GM18868 (cell line): ENCODE results near the gene RHD.
"Not testable (repeated sequence)": the region's sequence is repeated elsewhere in the genome, so short reads cannot be mapped to it uniquely, and the experiment has no call there.

Experiments used
- ATAC-seq: cut with Tn5 transposase; IDR thresholded peaks from one replicate; pipeline ENCODE4 v1.9.1; 2021; ENCODE audit warnings: mild to moderate bottlenecking, moderate library complexity; ENCODE audit not compliant: unreplicated experiment

RHD gene

GRCh38 chr1:25347556-25347955 is 75.2 kb downstream of the RHD start:
- no peak for ATAC-seq

- ATAC-seq, result no peak
These were observed 77.3 kb downstream of the RHD start for GRCh38 chr1:25349606-25350005.

- ATAC-seq, result no peak
These were observed 83.6 kb downstream of the RHD start for GRCh38 chr1:25355841-25356395.

- no peak for ATAC-seq
These were observed 84.1 kb downstream of the RHD start for GRCh38 chr1:25356441-25356840.

GRCh38 chr1:25356848-25357247 is 84.5 kb downstream of the RHD start:
- no peak for ATAC-seq

- ATAC-seq, result no peak
These were observed 88.6 kb downstream of the RHD start for GRCh38 chr1:25360596-25361581.

GRCh38 chr1:25361901-25362300 is 89.6 kb downstream of the RHD start:
- no peak for ATAC-seq

- not testable (repeated sequence) for ATAC-seq
These were observed 90.6 kb downstream of the RHD start for GRCh38 chr1:25362634-25363559.

GRCh38 chr1:25369241-25369640 is 96.9 kb downstream of the RHD start:
- no peak for ATAC-seq

- not testable (repeated sequence) for ATAC-seq
These were observed 97.5 kb downstream of the RHD start for GRCh38 chr1:25369691-25370271.

GRCh38 chr1:25371757-25372156 is 99.4 kb downstream of the RHD start:
- not testable (repeated sequence) for ATAC-seq

- not testable (repeated sequence) for ATAC-seq
These were observed 106.1 kb downstream of the RHD start for GRCh38 chr1:25378367-25378766.
